K562 (cell line): ENCODE measurements around the gene SOD1. TPM values are rescaled to one million over a fixed set of nuclear protein-coding genes. Genes with fewer than 3 reads are reported as not detected.

Experiments
- ATAC-seq: fragments of 200-7000 bp; cut with Tn5 transposase; 3 replicates; pipeline ENCODE4 v1.9.1; 2020; ENCODE audit warnings: moderate library complexity
- BruUV-seq: library from RNA; stranded (reverse); fragments of 400-500 nt; replicated peaks from 2 replicates; lab custom pipeline; 2021; lab: Mats Ljungman, UMichigan
- CTCF ChIA-PET: fragments of 300-600 bp; formaldehyde crosslinking; extraction: SDS; loops from one replicate; lab custom pipeline; 2021; ENCODE audit warnings: low intra/inter-chr PET ratio; lab: Yijun Ruan, JAX
- POLR2A ChIA-PET: fragments of 300-600, 350-650 bp; sonication (Branson Sonifier 250); formaldehyde crosslinking; extraction: SDS; loops from one replicate; lab custom pipeline; 2021; ENCODE audit warnings: antibody characterized with exemption, inconsistent platforms; lab: Yijun Ruan, JAX
- DNase-seq, 4 experiments: peaks; one replicate each; pipeline versions ENCODE4 v3.0.0 to v3.0.0-alpha.2; 2011 to 2018; ENCODE audit warnings: low spot score in 3 of 4, mixed read lengths in 3 of 4; ENCODE audit errors: extremely low read depth in 1 of 4
- FAIRE-seq: peaks from 2 replicates; lab custom pipeline; 2011; peaks lifted over from hg19 to GRCh38; lab: Jason Lieb, UNC
- H2AFZ ChIP-seq: 2 replicates; pipeline ENCODE4 v1.6.0; 2011; ENCODE audit warnings: low read depth, low read length, control low read depth, inconsistent platforms
- H3K27ac ChIP-seq: fragments of 200-600 bp; 3 replicates; pipeline ENCODE4 v1.8.0; 2011; ENCODE audit warnings: low read depth, mild to moderate bottlenecking, control low read depth, inconsistent platforms, low read length, moderate library complexity, mixed read lengths; ENCODE audit errors: extremely low read depth
- H3K27me3 ChIP-seq, 2 experiments: fragments of 300-600 bp in 1 of 2; 2 replicates in 1 of 2; 3 replicates in 1 of 2; pipeline versions ENCODE4 v1.6.0 to v1.8.0; 2011; ENCODE audit warnings: inconsistent platforms in 2 of 2, low read length in 2 of 2, mild to moderate bottlenecking in 1 of 2, mixed read lengths in 1 of 2, moderate library complexity in 1 of 2; ENCODE audit not compliant: control insufficient read depth in 2 of 2, insufficient read depth in 2 of 2
- H3K36me3 ChIP-seq: fragments of 300-600 bp; 3 replicates; pipeline ENCODE4 v1.8.0; 2011; ENCODE audit warnings: mild to moderate bottlenecking, low read length, inconsistent platforms; ENCODE audit not compliant: control insufficient read depth, insufficient read depth
- H3K4me1 ChIP-seq, 2 experiments: fragments of 200-600 bp in 1 of 2; replicated peaks in 1 of 2; 2 replicates in 1 of 2; 3 replicates in 1 of 2; pipeline versions ENCODE4 v1.5.1 to v1.8.0; 2011; ENCODE audit warnings: inconsistent platforms in 2 of 2, low read length in 2 of 2, mild to moderate bottlenecking in 1 of 2, mixed read lengths in 1 of 2, moderate library complexity in 1 of 2; ENCODE audit not compliant: control insufficient read depth in 2 of 2, insufficient read depth in 2 of 2
- H3K4me2 ChIP-seq: 2 replicates; pipeline ENCODE4 v1.6.1; 2011; ENCODE audit warnings: low read length, control low read depth, inconsistent platforms, mixed read lengths; ENCODE audit not compliant: insufficient read depth
- H3K4me3 ChIP-seq: fragments of 200-600 bp; sonication (generic), shearing (Covaris generic); 2 replicates; pipeline ENCODE4 v1.5.1; 2016; ENCODE audit warnings: control low read depth, inconsistent platforms
- H3K79me2 ChIP-seq: fragments of 200-600 bp; 3 replicates; pipeline ENCODE4 v1.8.0; 2011; ENCODE audit warnings: low read length, inconsistent platforms; ENCODE audit not compliant: control insufficient read depth, insufficient read depth
- H3K9ac ChIP-seq, 2 experiments: 2 replicates each; pipeline versions ENCODE4 v1.6.0 to v1.6.1; 2011; ENCODE audit warnings: low read depth in 2 of 2, low read length in 2 of 2, control low read depth in 1 of 2, inconsistent platforms in 1 of 2, mild to moderate bottlenecking in 1 of 2, mixed read lengths in 1 of 2; ENCODE audit not compliant: insufficient read depth in 1 of 2
- H3K9me1 ChIP-seq: one replicate; pipeline ENCODE4 v1.6.0; 2011; ENCODE audit warnings: inconsistent platforms, mild to moderate bottlenecking, low read length, moderate library complexity; ENCODE audit not compliant: control insufficient read depth, insufficient read depth
- H3K9me3 ChIP-seq: replicated peaks from 2 replicates; pipeline ENCODE4 v1.5.1; 2011; ENCODE audit warnings: low read depth, low read length, inconsistent platforms; ENCODE audit not compliant: control insufficient read depth, insufficient read depth
- H4K20me1 ChIP-seq: replicated peaks from 2 replicates; pipeline ENCODE4 v1.6.1; 2011; ENCODE audit warnings: low read length, inconsistent platforms, mixed read lengths; ENCODE audit not compliant: control insufficient read depth, insufficient read depth
- GTF2F1 ChIP-seq: IDR thresholded peaks from 2 replicates; pipeline ENCODE4 v1.6.1; 2011; ENCODE audit warnings: low read depth, low read length, improper control_type of control experiment
- MAFG ChIP-seq: fragments of 450-650 bp; conservative IDR thresholded peaks from 2 replicates; pipeline ENCODE4 v1.6.1; 2016; ENCODE audit warnings: missing genetic modification characterization, missing compliant biosample characterization
- RBM15 ChIP-seq: fragments of 200-400 bp; formaldehyde crosslinking; IDR thresholded peaks from 2 replicates; pipeline ENCODE4 v1.6.1; 2018; ENCODE audit warnings: mild to moderate bottlenecking, low read length, moderate library complexity; ENCODE audit not compliant: insufficient read depth
- TAF15 ChIP-seq: fragments of 200-400 bp; formaldehyde crosslinking; IDR thresholded peaks from 2 replicates; pipeline ENCODE4 v1.6.1; 2017; ENCODE audit warnings: mild to moderate bottlenecking, low read depth, low read length, moderate library complexity
- ZNF282 ChIP-seq: sonication (generic); formaldehyde crosslinking; IDR thresholded peaks from 2 replicates; pipeline ENCODE4 v1.8.1; 2023; ENCODE audit warnings: missing genetic modification reagents
- WGBS: fragments of 100-300 bp; shearing (Covaris generic); methylation state at CpG from one replicate; pipeline ENCODE4 v1.1.6; 2016; ENCODE audit warnings: low coverage, mixed read lengths; ENCODE audit not compliant: insufficient coverage; ENCODE audit errors: missing lambda C conversion rate; 5-methylcytosine and 5-hydroxymethylcytosine counted together
- in situ Hi-C: fragments of 300-500 bp; cut with MboI; formaldehyde crosslinking; loops from 4 replicates; pipeline ENCODE4 v1.15.0; 2018; ENCODE audit warnings: inconsistent platforms, mixed read lengths
- intact Hi-C: fragments of 100-400 bp; cut with micrococcal nuclease; formaldehyde crosslinking; loops from 2 replicates; pipeline ENCODE4 v1.14.2; 2022
- polyA plus RNA-seq, 8 experiments: library from polyadenylated mRNA; depleted of rRNA in 4 of 8; stranded (reverse) in 5 of 8; unstranded in 3 of 8; fragments of >200 nt; fragmentation: Nextera tagmentation in 2 of 8; fragmentation: Illumina TruSeq in 1 of 8; extraction: Ambion mirVana in 2 of 8; extraction: Trizol in 1 of 8; gene quantifications; 2 replicates each; pipeline versions ENCODE4 v1.2.1 to v1.2.3, GENCODE V29; 2011 to 2014; ENCODE audit warnings: inconsistent platforms in 1 of 8, missing spikeins in 1 of 8
- total RNA-seq, 7 experiments: library from RNA; depleted of rRNA in 6 of 7; stranded (reverse); fragments of >200 nt in 6 of 7; fragmentation: Illumina TruSeq in 2 of 7; extraction: Trizol in 2 of 7; gene quantifications; 2 replicates each; pipeline versions ENCODE4 v1.2.1 to v1.2.3, GENCODE V29; 2011 to 2021; ENCODE audit warnings: low replicate concordance in 1 of 7
- TF ChIP-seq, protein P1 (sequence below), 2 experiments: fragments of 450-650 bp; IDR thresholded peaks; 2 replicates each; pipeline ENCODE4 v1.6.1; 2016; ENCODE audit warnings: mild to moderate bottlenecking in 2 of 2, borderline replicate concordance in 1 of 2, low read depth in 1 of 2, moderate library complexity in 1 of 2
- TF ChIP-seq, protein P2 (sequence below): sonication (generic); formaldehyde crosslinking; IDR thresholded peaks from 2 replicates; pipeline ENCODE4 v1.4.0; 2020; ENCODE audit warnings: mild to moderate bottlenecking, missing genetic modification reagents
- TF ChIP-seq, protein P3 (sequence below): fragments of 250-450 bp; sonication (Bioruptor Pico); IDR thresholded peaks from 2 replicates; pipeline ENCODE4 v1.9.0; 2021; ENCODE audit warnings: mild to moderate bottlenecking

SOD1 gene
- total and polyA plus RNA-seq, 9 of the 15 experiments (the other 6 are each of a cell fraction or from before 2014, with no cell fraction given), result 452 to 1,409 (median 633) TPM

DNA sequence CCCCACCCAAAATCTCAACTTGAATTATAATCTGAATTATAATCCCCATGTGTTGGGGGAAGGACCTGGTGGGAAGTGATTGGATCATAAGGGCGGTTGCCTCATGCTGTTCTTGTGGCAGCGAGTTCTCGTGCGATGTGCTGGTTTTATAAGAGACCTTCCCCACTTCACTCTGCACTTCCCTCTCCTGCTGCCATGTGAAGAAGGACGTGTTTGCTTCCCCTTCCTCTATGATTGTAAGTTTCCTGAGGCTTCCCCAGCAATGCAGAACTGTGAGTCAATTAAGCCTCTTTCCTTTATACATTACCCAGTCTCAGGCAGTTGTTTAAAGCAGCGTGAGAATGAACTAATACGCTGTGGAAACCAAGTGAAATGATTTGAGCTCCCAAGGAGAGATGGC lies 48.0 kb upstream of the SOD1 start (continued):
- TF ChIP-seq TAF15, result no peak
- no peak for TF ChIP-seq ZNF282

DNA sequence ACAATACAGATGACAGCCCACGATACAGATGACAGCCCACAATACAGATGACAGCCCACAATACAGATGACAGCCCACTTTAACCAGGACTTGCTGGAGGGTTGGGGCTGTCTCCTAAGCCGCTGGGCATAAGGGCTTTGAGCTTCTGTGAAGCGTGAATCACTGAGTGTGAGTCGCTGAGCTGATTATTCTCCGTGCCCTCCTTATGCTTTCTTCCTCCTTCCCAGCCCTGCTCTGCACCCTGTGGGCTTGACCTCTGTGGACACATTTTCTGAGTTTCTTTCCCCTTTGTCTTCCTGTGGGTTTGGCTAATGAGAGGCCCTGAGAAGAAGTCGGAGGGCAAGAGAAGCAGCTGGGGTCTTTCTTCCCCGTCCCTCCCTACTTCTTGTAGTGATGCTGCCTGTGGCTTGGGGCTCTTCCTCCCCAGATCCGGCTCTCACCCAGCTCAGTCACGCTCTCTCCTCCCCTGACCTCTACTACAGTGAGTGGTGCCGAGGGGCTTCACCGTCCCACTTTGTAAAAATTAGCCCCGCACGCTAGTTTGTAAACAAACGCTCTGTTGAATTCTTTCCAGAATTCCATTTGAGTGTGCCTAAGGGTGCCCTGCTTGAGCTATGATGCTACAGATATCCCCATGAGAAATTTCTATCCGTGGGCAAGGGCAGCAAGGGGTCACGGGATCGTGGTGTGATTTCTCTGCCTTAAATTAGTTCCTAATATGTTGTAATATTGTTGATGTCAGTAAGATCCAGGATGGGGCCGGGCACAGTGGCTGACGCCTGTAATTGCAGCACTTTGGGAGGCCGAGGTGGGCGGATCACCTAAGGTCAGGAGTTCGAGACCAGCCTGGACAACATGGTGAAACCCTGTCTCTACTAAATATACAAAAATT lies 46.4 kb upstream of the SOD1 start:
- Histone ChIP-seq H3K4me2 (no peak overlapping the region), H4K20me1 (no peaks in the 10 kb centered on the region), H3K9me1 (no peaks in the 10 kb centered on the region), H3K9me3 (no peaks in the 10 kb centered on the region), H3K79me2 (no peaks in the 10 kb centered on the region), H3K4me1 (no peaks in the 10 kb centered on the region), H2AFZ (no peak overlapping the region), H3K27ac (no peak overlapping the region), H3K4me3 (no peak overlapping the region), H3K36me3 (no peaks in the 10 kb centered on the region), H3K27me3 (peaks cover 4 to 24% of the 10 kb centered on the region in 2 experiments; a peak in 2 of 5 replicates), H3K9ac (no peak overlapping the region)
- POLR2A ChIA-PET, result interaction anchor here (0.6 to 0.7 kb wide), 2 partner anchors 50 to 1645 kb away, joined by 3 read pairs; no protein-coding TSS in a partner anchor
- BruUV-seq, result no TSS peak
- FAIRE-seq (no peak), ATAC-seq (peak; percentile 16; the same call in 2 of the 3 replicates), DNase-seq (no peak)
- in situ Hi-C loops, result no loop called here
- WGBS, result 4% methylated on average over 22 of the region's 22 CpGs
- intact Hi-C loops, result no loop called here
- CTCF ChIA-PET, result no interaction called here
- no peak for TF ChIP-seq RBM15
- TF ChIP-seq, protein P1, sequence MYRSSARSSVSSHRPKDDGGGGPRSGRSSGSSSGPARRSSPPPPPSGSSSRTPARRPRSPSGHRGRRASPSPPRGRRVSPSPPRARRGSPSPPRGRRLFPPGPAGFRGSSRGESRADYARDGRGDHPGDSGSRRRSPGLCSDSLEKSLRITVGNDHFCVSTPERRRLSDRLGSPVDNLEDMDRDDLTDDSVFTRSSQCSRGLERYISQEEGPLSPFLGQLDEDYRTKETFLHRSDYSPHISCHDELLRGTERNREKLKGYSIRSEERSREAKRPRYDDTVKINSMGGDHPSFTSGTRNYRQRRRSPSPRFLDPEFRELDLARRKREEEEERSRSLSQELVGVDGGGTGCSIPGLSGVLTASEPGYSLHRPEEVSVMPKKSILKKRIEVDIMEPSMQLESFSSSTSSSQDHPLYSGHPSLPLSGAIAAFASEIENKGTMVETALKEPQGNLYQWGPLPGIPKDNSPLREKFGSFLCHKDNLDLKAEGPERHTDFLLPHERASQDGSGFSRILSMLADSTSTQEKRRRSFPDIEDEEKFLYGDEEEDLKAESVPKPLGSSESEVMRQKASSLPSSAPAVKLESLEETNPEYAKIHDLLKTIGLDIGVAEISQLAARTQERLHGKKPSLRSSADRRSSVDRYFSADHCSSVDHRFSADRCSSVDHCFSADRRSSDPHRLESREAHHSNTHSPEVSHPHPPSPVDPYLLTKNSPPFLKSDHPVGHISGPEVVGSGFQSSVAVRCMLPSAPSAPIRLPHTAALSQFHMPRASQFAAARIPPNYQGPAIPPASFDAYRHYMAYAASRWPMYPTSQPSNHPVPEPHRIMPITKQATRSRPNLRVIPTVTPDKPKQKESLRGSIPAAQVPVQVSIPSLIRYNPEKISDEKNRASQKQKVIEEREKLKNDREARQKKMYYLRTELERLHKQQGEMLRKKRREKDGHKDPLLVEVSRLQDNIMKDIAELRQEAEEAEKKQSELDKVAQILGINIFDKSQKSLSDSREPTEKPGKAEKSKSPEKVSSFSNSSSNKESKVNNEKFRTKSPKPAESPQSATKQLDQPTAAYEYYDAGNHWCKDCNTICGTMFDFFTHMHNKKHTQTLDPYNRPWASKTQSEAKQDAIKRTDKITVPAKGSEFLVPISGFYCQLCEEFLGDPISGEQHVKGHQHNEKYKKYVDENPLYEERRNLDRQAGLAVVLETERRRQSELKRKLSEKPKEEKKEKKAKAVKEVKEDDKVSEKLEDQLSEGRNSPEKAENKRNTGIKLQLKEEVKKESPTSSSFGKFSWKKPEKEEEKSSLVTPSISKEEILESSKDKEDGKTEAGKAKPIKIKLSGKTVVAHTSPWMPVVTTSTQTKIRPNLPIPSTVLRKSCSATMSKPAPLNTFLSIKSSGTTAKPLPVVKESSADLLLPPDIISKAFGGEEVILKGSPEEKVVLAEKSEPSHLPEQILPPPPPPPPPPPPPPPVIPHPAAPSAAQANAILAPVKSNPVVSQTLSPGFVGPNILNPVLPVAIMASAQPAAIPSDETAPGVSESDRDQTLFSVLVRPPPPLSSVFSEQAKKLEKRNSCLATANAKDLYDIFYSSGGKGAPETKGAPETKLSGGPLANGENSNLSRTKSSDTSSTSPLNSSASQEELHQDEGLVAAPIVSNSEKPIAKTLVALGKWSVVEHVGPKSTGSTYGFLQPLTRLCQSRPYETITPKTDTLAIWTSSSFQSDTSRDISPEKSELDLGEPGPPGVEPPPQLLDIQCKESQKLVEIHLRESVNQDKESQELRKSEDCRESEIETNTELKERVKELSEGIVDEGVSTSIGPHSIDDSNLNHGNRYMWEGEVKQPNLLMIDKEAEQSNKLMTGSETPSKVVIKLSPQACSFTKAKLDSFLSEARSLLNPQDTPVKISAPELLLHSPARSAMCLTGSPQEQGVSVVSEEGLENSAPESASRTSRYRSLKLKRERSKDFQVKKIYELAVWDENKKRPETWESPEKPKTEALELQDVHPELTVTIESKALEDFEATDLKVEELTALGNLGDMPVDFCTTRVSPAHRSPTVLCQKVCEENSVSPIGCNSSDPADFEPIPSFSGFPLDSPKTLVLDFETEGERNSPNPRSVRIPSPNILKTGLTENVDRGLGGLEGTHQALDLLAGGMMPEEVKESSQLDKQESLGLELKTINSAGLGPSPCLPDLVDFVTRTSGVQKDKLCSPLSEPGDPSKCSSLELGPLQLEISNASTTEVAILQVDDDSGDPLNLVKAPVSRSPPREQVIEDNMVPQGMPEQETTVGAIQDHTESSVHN (IDR thresholded peaks at IDR 0.05; ENCODE audit: borderline replicate concordance in 1 of 2, low read depth in 1 of 2), result no peak
- TF ChIP-seq, protein P2, sequence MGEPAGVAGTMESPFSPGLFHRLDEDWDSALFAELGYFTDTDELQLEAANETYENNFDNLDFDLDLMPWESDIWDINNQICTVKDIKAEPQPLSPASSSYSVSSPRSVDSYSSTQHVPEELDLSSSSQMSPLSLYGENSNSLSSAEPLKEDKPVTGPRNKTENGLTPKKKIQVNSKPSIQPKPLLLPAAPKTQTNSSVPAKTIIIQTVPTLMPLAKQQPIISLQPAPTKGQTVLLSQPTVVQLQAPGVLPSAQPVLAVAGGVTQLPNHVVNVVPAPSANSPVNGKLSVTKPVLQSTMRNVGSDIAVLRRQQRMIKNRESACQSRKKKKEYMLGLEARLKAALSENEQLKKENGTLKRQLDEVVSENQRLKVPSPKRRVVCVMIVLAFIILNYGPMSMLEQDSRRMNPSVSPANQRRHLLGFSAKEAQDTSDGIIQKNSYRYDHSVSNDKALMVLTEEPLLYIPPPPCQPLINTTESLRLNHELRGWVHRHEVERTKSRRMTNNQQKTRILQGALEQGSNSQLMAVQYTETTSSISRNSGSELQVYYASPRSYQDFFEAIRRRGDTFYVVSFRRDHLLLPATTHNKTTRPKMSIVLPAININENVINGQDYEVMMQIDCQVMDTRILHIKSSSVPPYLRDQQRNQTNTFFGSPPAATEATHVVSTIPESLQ, result no peak
- TF ChIP-seq, protein P3, sequence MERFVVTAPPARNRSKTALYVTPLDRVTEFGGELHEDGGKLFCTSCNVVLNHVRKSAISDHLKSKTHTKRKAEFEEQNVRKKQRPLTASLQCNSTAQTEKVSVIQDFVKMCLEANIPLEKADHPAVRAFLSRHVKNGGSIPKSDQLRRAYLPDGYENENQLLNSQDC (CRISPR knock-in tag), result no peak
- no peak for TF ChIP-seq MAFG (tag)
- no peak for TF ChIP-seq GTF2F1
